OCI-LY3 (cell line): Measurements from ENCODE around the gene RMND5A.
A peak's percentile ranks its signal among the peaks of the same experiment; 100 is the strongest.
"Not testable (repeated sequence)": the region's sequence is repeated elsewhere in the genome, so short reads cannot be mapped to it uniquely, and the experiment has no call there.

Source experiments
- H2AFZ ChIP-seq: fragments of 200-600, 300-600 bp; shearing (Covaris generic); 2 replicates; pipeline ENCODE4 v1.6.0; 2014; ENCODE audit warnings: antibody characterized with exemption, low read depth, low read length
- H3K27ac ChIP-seq: fragments of 200-600, 300-600 bp; sonication (generic); 2 replicates; pipeline ENCODE4 v1.5.1; 2014; ENCODE audit warnings: mild to moderate bottlenecking, low read length, moderate library complexity, mixed read lengths
- H3K27me3 ChIP-seq: fragments of 200-600, 300-600 bp; sonication (generic); 2 replicates; pipeline ENCODE4 v1.6.1; 2014; ENCODE audit warnings: low read depth, low read length, mixed read lengths
- H3K36me3 ChIP-seq: fragments of 200-600, 300-600 bp; sonication (generic); replicated peaks from 2 replicates; pipeline ENCODE3; 2014; ENCODE audit warnings: low read depth, low read length, mixed read lengths
- H3K4me1 ChIP-seq: fragments of 300-600, 200-600 bp; sonication (generic); 2 replicates; pipeline ENCODE4 v1.6.1; 2014; ENCODE audit warnings: low read length, mixed read lengths
- H3K4me2 ChIP-seq: fragments of 200-600, 300-600 bp; sonication (generic); 2 replicates; pipeline ENCODE4 v1.6.1; 2014; ENCODE audit warnings: low read length, mixed read lengths
- H3K4me3 ChIP-seq: fragments of 300-600, 200-600 bp; sonication (generic); 2 replicates; pipeline ENCODE4 v1.5.1; 2014; ENCODE audit warnings: antibody characterized with exemption, mild to moderate bottlenecking, low read length, moderate library complexity
- H3K79me2 ChIP-seq: fragments of 300-600, 200-600 bp; shearing (Covaris generic); 2 replicates; pipeline ENCODE4 v1.6.1; 2014; ENCODE audit warnings: mild to moderate bottlenecking, low read length, mixed read lengths
- H3K9ac ChIP-seq: fragments of 300-600, 200-600 bp; shearing (Covaris generic); 2 replicates; pipeline ENCODE4 v1.6.0; 2014; ENCODE audit warnings: mild to moderate bottlenecking, low read length, moderate library complexity
- H3K9me3 ChIP-seq: fragments of 200-600, 300-600 bp; shearing (Covaris generic); 2 replicates; pipeline ENCODE4 v1.6.1; 2014; ENCODE audit warnings: low read length, mixed read lengths; ENCODE audit not compliant: insufficient read depth
- H4K20me1 ChIP-seq: fragments of 200-600, 300-600 bp; sonication (generic); 2 replicates; pipeline ENCODE4 v1.6.1; 2016; ENCODE audit warnings: low read length, mixed read lengths; ENCODE audit not compliant: insufficient read depth
- EZH2phosphoT487 ChIP-seq: fragments of 200-600 bp; shearing (Covaris generic); IDR thresholded peaks from 2 replicates; pipeline ENCODE4 v1.6.1; 2018; ENCODE audit warnings: antibody characterized with exemption, mixed run types, low read depth
- TF ChIP-seq, protein P1 (sequence below): fragments of 200-600, 300-600 bp; sonication (generic); IDR thresholded peaks from 2 replicates; pipeline ENCODE4 v1.5.1; 2014; ENCODE audit warnings: antibody characterized with exemption, low read length, low read depth

RMND5A gene, protein sequence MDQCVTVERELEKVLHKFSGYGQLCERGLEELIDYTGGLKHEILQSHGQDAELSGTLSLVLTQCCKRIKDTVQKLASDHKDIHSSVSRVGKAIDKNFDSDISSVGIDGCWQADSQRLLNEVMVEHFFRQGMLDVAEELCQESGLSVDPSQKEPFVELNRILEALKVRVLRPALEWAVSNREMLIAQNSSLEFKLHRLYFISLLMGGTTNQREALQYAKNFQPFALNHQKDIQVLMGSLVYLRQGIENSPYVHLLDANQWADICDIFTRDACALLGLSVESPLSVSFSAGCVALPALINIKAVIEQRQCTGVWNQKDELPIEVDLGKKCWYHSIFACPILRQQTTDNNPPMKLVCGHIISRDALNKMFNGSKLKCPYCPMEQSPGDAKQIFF

DNA sequence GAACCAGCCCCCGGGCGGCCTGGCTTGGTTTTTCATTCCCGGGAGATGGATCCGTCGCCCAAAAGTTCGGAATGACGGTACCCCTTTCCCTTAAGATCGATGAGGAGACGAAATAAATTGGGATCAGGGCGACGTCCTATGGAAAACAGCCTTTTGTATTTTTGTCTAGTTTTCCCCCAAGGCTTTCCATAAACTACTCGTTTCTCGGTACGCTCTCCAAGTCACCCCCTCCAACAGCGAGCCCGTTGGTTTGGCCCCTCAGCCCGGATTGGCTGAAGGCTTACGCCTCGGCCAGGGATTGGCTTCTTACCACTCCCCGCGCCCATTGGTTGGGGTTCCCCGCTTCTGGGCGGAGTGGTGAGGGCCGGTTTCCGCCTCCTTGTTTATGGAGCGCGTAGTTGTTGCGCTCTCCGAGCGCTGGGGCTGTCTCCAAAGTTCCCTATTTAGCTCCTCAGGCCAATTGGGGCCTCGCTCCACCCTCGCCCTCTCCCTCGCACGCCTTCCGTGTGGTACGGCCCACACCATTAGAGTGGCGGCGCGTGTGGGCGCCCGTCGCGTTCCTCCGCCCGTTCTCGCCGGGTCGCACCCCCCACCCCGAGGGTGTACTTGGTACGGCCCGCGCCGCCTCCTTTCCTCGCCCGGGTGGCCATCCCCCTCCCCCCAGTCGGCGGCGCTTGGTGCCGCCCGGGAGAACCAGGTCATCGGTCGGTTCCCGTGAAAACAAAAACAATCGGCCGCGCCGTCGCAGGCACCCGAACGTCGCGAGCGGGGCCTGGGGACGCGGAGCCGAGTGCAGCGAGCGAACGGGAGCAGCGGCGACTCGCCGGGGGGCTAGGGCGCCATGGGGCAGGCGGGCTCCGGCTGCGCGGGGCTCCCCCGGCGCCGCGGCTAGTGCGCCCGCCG is at the start of gene RMND5A:
Gene RMND5A (plus strand): TSS at position 655 of the 903 bp plus-strand sequence. CDS start 377 bp downstream, outside the sequence.
- H4K20me1 ChIP-seq, H2AFZ ChIP-seq, H3K9me3 ChIP-seq, H3K36me3 ChIP-seq, H3K27me3 ChIP-seq, H3K4me1 ChIP-seq: not testable (repeated sequence)
- Histone ChIP-seq H3K79me2 (peaks cover 21% of the 10 kb centered on the region), H3K4me3 (peak within 1 kb of the TSS; percentile 80), H3K9ac (peak within 1 kb of the TSS; percentile 75), H3K4me2 (peak within 1 kb of the TSS; percentile 72), H3K27ac (peak within 1 kb of the TSS; percentile 73)

DNA sequence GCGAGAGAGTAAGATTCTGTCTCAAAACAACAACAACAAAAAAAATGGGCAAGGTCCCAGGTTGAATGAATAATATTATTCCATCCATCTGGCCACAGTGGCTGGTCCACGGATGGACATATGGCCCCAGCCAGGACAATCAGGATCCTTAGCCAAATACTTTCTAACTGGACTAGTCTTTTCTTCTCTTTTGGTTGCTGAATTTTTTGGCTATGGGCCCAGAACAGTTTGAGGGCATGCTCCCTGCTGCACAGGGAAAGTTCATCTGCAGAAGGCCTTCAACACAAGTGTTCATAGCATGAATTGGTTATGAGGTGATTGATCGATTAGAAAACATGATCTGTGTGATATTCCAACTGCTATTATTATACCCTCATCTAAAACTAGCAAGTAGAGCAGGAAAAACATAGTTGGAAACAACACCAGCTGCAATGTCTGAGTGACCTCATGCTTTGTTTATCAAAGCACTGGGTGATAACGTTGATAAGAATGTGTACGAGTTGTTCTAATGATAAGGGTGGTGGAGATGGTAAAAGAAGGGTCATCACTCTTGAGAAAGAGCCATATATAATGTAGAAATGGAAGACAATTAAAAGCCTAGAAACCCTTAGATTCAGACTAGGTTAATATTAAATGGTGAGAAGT is 48.6 kb upstream of the RMND5A start:
- H3K27me3 ChIP-seq = no peaks in the 10 kb centered on the region
- no peaks in the 10 kb centered on the region for H3K79me2 ChIP-seq
- no peaks in the 10 kb centered on the region for H3K4me1 ChIP-seq
- no peak overlapping the region for H3K27ac ChIP-seq
- H3K9ac ChIP-seq = no peak overlapping the region
- no peak overlapping the region for H3K4me3 ChIP-seq
- no peaks in the 10 kb centered on the region for H3K36me3 ChIP-seq
- H3K9me3 ChIP-seq = no peaks in the 10 kb centered on the region
- H2AFZ ChIP-seq = no peak overlapping the region
- no peak overlapping the region for H3K4me2 ChIP-seq
- no peaks in the 10 kb centered on the region for H4K20me1 ChIP-seq
- no peak for TF ChIP-seq EZH2phosphoT487
- TF ChIP-seq, protein P1, sequence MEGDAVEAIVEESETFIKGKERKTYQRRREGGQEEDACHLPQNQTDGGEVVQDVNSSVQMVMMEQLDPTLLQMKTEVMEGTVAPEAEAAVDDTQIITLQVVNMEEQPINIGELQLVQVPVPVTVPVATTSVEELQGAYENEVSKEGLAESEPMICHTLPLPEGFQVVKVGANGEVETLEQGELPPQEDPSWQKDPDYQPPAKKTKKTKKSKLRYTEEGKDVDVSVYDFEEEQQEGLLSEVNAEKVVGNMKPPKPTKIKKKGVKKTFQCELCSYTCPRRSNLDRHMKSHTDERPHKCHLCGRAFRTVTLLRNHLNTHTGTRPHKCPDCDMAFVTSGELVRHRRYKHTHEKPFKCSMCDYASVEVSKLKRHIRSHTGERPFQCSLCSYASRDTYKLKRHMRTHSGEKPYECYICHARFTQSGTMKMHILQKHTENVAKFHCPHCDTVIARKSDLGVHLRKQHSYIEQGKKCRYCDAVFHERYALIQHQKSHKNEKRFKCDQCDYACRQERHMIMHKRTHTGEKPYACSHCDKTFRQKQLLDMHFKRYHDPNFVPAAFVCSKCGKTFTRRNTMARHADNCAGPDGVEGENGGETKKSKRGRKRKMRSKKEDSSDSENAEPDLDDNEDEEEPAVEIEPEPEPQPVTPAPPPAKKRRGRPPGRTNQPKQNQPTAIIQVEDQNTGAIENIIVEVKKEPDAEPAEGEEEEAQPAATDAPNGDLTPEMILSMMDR = no peak

DNA sequence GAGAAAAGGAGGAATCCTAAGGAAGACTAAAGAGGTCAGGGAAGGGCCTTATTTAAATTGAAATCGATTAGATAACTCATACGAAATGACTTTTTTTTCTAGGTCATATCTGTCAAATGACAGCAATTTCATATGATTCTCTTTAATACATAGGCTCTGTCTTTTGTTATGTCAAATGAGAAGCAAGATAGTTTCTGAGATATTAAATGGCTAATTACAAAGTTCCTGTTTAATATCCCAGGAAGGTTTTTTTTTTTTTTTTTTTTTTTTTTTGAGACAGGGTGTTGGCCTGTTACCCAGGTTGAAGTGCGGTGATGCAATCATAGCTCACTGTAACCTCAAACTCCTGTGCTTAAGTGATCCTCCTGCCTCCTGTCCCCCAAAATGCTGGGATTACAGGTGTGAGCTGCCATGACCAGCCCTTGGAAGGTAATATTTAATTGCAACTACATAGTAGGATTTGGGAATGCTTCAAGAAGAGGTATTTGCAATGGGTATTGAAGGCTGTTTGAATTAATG is 48.0 kb upstream of the RMND5A start:
- no peak overlapping the region for H3K27ac ChIP-seq
- H3K4me3 ChIP-seq = no peak overlapping the region
- no peaks in the 10 kb centered on the region for H3K9me3 ChIP-seq
- no peak overlapping the region for H3K9ac ChIP-seq
- H3K4me1 ChIP-seq = no peaks in the 10 kb centered on the region
- no peak overlapping the region for H2AFZ ChIP-seq
- H3K4me2 ChIP-seq = no peak overlapping the region
- TF ChIP-seq EZH2phosphoT487 = no peak
- TF ChIP-seq, protein P1 = no peak
- H3K79me2 ChIP-seq = no peaks in the 10 kb centered on the region
- H3K27me3 ChIP-seq = no peaks in the 10 kb centered on the region
- no peaks in the 10 kb centered on the region for H4K20me1 ChIP-seq
- no peaks in the 10 kb centered on the region for H3K36me3 ChIP-seq

DNA sequence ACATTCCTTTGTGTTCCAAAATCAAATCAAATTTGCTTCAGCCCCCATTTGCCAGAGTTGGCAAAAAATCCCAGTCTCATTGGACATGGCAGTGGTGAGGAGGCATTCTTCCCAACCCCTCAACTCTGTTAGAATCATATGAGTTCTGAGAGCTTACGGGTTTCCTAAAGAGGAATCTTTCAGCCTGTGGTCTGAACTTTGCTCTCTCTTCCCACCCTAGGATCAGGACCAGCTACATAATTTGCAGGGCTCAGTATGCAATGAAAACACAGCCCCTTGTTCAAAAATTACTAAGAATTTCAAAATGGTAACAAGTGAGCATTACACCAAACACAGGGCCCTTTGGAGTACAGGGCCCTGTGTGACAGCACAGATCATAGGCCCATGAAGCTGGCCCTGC is 47.1 kb upstream of the RMND5A start:
- Histone ChIP-seq H3K36me3 (no peaks in the 10 kb centered on the region), H3K4me1 (no peaks in the 10 kb centered on the region), H3K9me3 (no peaks in the 10 kb centered on the region), H3K79me2 (no peaks in the 10 kb centered on the region), H3K9ac (no peak overlapping the region), H3K4me2 (no peak overlapping the region), H3K27ac (no peak overlapping the region), H4K20me1 (no peaks in the 10 kb centered on the region), H3K4me3 (no peak overlapping the region), H3K27me3 (no peaks in the 10 kb centered on the region), H2AFZ (no peak overlapping the region)
- TF ChIP-seq, protein P1 = no peak
- no peak for TF ChIP-seq EZH2phosphoT487
